Measurements from ENCODE around the gene C1orf52. TPM values are rescaled to one million over a fixed set of nuclear protein-coding genes. Genes with fewer than 3 reads are reported as not detected.

Gene C1orf52
- total and polyA plus RNA-seq, 9 of the 15 experiments (the other 6 are each of a cell fraction or from before 2014, with no cell fraction given): 17.0 to 38.5 (median 33.0) TPM

DNA sequence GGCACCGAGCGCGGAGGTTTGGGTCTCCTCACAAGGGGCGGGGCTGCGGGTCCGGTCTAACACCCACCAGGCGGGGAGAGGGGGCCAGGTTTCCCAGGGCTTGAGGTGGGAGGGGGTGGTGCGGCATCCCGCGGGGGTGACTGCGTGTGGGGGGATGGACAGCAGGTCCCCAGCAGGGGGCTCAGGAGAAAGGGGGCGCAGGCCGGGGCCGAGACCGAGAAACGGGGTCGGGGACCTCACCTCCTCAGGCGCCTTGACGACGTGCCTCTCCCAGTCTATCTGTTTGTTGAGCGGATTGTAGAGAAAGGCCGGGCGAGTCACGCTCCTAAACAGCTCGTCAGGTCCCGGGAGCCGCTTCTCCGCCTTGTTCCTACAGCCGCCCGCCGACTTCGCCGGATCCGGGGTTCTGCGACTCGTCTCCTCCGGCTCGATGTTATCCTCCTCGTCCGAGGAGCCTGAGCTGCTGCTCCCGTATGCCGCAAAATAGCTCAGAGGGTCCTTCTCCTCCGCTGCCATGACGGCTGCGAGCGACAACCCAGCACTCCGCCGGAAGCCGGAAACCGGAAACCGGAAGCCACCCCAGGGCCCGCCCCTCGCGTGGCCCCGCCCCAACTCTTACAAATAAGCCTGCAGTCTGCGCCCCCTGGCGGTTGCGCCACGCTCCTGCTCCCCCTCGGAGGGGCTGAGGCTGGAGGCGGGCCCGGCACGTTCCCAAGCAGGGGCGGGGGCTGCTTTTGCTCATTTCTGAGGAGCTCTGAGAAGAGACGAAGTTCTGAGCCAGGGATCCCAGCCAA, at the start of gene C1orf52 (continued):
- TF ChIP-seq, protein P1, sequence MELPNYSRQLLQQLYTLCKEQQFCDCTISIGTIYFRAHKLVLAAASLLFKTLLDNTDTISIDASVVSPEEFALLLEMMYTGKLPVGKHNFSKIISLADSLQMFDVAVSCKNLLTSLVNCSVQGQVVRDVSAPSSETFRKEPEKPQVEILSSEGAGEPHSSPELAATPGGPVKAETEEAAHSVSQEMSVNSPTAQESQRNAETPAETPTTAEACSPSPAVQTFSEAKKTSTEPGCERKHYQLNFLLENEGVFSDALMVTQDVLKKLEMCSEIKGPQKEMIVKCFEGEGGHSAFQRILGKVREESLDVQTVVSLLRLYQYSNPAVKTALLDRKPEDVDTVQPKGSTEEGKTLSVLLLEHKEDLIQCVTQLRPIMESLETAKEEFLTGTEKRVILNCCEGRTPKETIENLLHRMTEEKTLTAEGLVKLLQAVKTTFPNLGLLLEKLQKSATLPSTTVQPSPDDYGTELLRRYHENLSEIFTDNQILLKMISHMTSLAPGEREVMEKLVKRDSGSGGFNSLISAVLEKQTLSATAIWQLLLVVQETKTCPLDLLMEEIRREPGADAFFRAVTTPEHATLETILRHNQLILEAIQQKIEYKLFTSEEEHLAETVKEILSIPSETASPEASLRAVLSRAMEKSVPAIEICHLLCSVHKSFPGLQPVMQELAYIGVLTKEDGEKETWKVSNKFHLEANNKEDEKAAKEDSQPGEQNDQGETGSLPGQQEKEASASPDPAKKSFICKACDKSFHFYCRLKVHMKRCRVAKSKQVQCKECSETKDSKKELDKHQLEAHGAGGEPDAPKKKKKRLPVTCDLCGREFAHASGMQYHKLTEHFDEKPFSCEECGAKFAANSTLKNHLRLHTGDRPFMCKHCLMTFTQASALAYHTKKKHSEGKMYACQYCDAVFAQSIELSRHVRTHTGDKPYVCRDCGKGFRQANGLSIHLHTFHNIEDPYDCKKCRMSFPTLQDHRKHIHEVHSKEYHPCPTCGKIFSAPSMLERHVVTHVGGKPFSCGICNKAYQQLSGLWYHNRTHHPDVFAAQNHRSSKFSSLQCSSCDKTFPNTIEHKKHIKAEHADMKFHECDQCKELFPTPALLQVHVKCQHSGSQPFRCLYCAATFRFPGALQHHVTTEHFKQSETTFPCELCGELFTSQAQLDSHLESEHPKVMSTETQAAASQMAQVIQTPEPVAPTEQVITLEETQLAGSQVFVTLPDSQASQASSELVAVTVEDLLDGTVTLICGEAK (IDR thresholded peaks at IDR 0.05): peak; percentile 96
- TF ChIP-seq, protein P1 (CRISPR knock-in tag; IDR thresholded peaks at IDR 0.05): no peak
- TF ChIP-seq CEBPG (CRISPR knock-in tag; IDR thresholded peaks at IDR 0.05) (no peak), CEBPG (tag; conservative IDR thresholded peaks at IDR 0.05 in 1 of 2, IDR thresholded peaks at IDR 0.05 in 1 of 2) (0 out of 4 replicates have a peak, but pooled peaks of 1 of the 2 experiments have one; percentile 19), ZNF217 (CRISPR knock-in tag; IDR thresholded peaks at IDR 0.05) (no peak), ZNF124 (CRISPR knock-in tag; IDR thresholded peaks at IDR 0.05) (no peak), ADNP (tag; IDR thresholded peaks at IDR 0.05) (no peak), ZBTB1 (CRISPR knock-in tag; IDR thresholded peaks at IDR 0.05; ENCODE audit: borderline replicate concordance, low read depth) (no peak), RBM25 (IDR thresholded peaks at IDR 0.05; ENCODE audit: low read depth, low read length, severe bottlenecking) (no peak), RB1 (IDR thresholded peaks at IDR 0.05; ENCODE audit: low read depth) (peak; percentile 77), RBM14 (IDR thresholded peaks at IDR 0.05; ENCODE audit: borderline replicate concordance, insufficient read depth, low read depth, low read length) (no peak), ZNF354B (CRISPR knock-in tag; IDR thresholded peaks at IDR 0.05) (no peak), ZNF76 (CRISPR knock-in tag; IDR thresholded peaks at IDR 0.05; ENCODE audit: borderline replicate concordance) (no peak), BMI1 (IDR thresholded peaks at IDR 0.05; ENCODE audit: low read length) (no peak)
- TF ChIP-seq, protein P2, sequence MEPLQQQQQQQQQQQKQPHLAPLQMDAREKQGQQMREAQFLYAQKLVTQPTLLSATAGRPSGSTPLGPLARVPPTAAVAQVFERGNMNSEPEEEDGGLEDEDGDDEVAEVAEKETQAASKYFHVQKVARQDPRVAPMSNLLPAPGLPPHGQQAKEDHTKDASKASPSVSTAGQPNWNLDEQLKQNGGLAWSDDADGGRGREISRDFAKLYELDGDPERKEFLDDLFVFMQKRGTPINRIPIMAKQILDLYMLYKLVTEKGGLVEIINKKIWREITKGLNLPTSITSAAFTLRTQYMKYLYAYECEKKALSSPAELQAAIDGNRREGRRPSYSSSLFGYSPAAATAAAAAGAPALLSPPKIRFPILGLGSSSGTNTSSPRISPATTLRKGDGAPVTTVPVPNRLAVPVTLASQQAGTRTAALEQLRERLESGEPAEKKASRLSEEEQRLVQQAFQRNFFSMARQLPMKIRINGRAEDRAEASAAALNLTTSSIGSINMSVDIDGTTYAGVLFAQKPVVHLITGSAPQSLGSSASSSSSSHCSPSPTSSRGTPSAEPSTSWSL (CRISPR knock-in tag; IDR thresholded peaks at IDR 0.05; ENCODE audit: borderline replicate concordance): no peak
- TF ChIP-seq, protein P3, sequence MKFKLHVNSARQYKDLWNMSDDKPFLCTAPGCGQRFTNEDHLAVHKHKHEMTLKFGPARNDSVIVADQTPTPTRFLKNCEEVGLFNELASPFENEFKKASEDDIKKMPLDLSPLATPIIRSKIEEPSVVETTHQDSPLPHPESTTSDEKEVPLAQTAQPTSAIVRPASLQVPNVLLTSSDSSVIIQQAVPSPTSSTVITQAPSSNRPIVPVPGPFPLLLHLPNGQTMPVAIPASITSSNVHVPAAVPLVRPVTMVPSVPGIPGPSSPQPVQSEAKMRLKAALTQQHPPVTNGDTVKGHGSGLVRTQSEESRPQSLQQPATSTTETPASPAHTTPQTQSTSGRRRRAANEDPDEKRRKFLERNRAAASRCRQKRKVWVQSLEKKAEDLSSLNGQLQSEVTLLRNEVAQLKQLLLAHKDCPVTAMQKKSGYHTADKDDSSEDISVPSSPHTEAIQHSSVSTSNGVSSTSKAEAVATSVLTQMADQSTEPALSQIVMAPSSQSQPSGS (CRISPR knock-in tag; IDR thresholded peaks at IDR 0.05): no peak
